WTC11 (cell line): ENCODE measurements around the gene RCBTB2. TPM values are rescaled to one million over a fixed set of nuclear protein-coding genes. Genes with fewer than 3 reads are reported as not detected.

Experiments used
- ATAC-seq: fragments of 200-7000 bp; cut with Tn5 transposase; 2 replicates; pipeline ENCODE4 v1.10.0; 2021; ENCODE audit warnings: mild to moderate bottlenecking, moderate library complexity
- CTCF ChIA-PET: fragments of 300-600 bp; sonication (Branson Sonifier 250); formaldehyde crosslinking; loops from one replicate; lab custom pipeline; 2021; ENCODE audit warnings: antibody characterized with exemption; lab: Charles Lee
- POLR2A ChIA-PET: fragments of 350-600 bp; sonication (Branson Sonifier 250); formaldehyde crosslinking; loops from one replicate; lab custom pipeline; 2021; ENCODE audit warnings: antibody characterized with exemption; lab: Charles Lee
- DNase-seq: peaks from one replicate; pipeline ENCODE4 v3.0.0; 2021; ENCODE audit warnings: low spot score
- H3K27ac Mint-ChIP-seq: 2 replicates; pipeline ENCODE4 v1.8.0; 2021; ENCODE audit warnings: mixed read lengths
- H3K27me3 Mint-ChIP-seq: 2 replicates; pipeline ENCODE4 v1.8.0; 2021; ENCODE audit warnings: low read depth, mild to moderate bottlenecking, moderate library complexity, mixed read lengths
- H3K36me3 Mint-ChIP-seq: 2 replicates; pipeline ENCODE4 v1.8.0; 2021; ENCODE audit warnings: mixed read lengths
- H3K4me1 Mint-ChIP-seq: 2 replicates; pipeline ENCODE4 v1.8.0; 2022; ENCODE audit warnings: mixed read lengths
- H3K4me3 Mint-ChIP-seq: 2 replicates; pipeline ENCODE4 v1.8.0; 2021; ENCODE audit warnings: mild to moderate bottlenecking, moderate library complexity, mixed read lengths
- H3K9me3 Mint-ChIP-seq: 2 replicates; pipeline ENCODE4 v1.8.0; 2021; ENCODE audit warnings: mixed read lengths
- AR ChIP-seq: fragments of 250-450 bp; sonication (Bioruptor Pico); IDR thresholded peaks from 2 replicates; pipeline ENCODE4 v1.9.0; 2021; ENCODE audit warnings: mild to moderate bottlenecking
- ATF2 ChIP-seq: sonication (generic); formaldehyde crosslinking; IDR thresholded peaks from 2 replicates; pipeline ENCODE4 v1.8.1; 2022; ENCODE audit warnings: low read depth, missing genetic modification reagents, borderline replicate concordance
- E2F4 ChIP-seq: sonication (generic); formaldehyde crosslinking; IDR thresholded peaks from 2 replicates; pipeline ENCODE4 v1.8.1; 2022; ENCODE audit warnings: low read depth, mild to moderate bottlenecking, moderate library complexity, missing genetic modification reagents, borderline replicate concordance
- ELF4 ChIP-seq: sonication (generic); formaldehyde crosslinking; IDR thresholded peaks from 2 replicates; pipeline ENCODE4 v1.8.1; 2022; ENCODE audit warnings: low read depth, mild to moderate bottlenecking, moderate library complexity, missing genetic modification reagents
- ERG ChIP-seq: fragments of 250-450 bp; sonication (Bioruptor Pico); IDR thresholded peaks from 2 replicates; pipeline ENCODE4 v1.8.0; 2021; ENCODE audit warnings: mild to moderate bottlenecking
- FOXP4 ChIP-seq: sonication (generic); formaldehyde crosslinking; IDR thresholded peaks from 2 replicates; pipeline ENCODE4 v1.8.0; 2022; ENCODE audit warnings: mild to moderate bottlenecking, missing genetic modification reagents
- GABPB1 ChIP-seq: sonication (generic); formaldehyde crosslinking; IDR thresholded peaks from 2 replicates; pipeline ENCODE4 v1.8.1; 2023; ENCODE audit warnings: mild to moderate bottlenecking, missing genetic modification reagents
- GTF2I ChIP-seq: fragments of 250-450 bp; sonication (Bioruptor Pico); conservative IDR thresholded peaks from 2 replicates; pipeline ENCODE4 v1.4.0; 2021; ENCODE audit warnings: mild to moderate bottlenecking
- KAT7 ChIP-seq: sonication (generic); formaldehyde crosslinking; IDR thresholded peaks from 2 replicates; pipeline ENCODE4 v1.8.1; 2023; ENCODE audit warnings: missing genetic modification reagents, mild to moderate bottlenecking, borderline replicate concordance
- MAX ChIP-seq: sonication (generic); formaldehyde crosslinking; IDR thresholded peaks from 2 replicates; pipeline ENCODE4 v1.8.0; 2022; ENCODE audit warnings: mild to moderate bottlenecking, missing genetic modification reagents
- OVOL2 ChIP-seq: fragments of 250-450 bp; sonication (Bioruptor Pico); IDR thresholded peaks from 2 replicates; pipeline ENCODE4 v1.9.0; 2021; ENCODE audit warnings: mild to moderate bottlenecking, borderline replicate concordance
- PRRX2 ChIP-seq: fragments of 250-450 bp; sonication (Bioruptor Pico); IDR thresholded peaks from 2 replicates; pipeline ENCODE4 v1.8.0; 2021; ENCODE audit warnings: mild to moderate bottlenecking
- SMAD4 ChIP-seq: sonication (generic); formaldehyde crosslinking; IDR thresholded peaks from 2 replicates; pipeline ENCODE4 v1.8.0; 2022; ENCODE audit warnings: mild to moderate bottlenecking, missing genetic modification reagents
- SP1 ChIP-seq: sonication (generic); formaldehyde crosslinking; conservative IDR thresholded peaks from 2 replicates; pipeline ENCODE4 v1.8.1; 2022; ENCODE audit warnings: missing genetic modification reagents
- TEAD1 ChIP-seq: sonication (generic); formaldehyde crosslinking; IDR thresholded peaks from 2 replicates; pipeline ENCODE4 v1.8.0; 2022; ENCODE audit warnings: mild to moderate bottlenecking, missing genetic modification reagents
- TEAD4 ChIP-seq: sonication (generic); formaldehyde crosslinking; IDR thresholded peaks from 2 replicates; pipeline ENCODE4 v1.8.0; 2022; ENCODE audit warnings: mild to moderate bottlenecking, missing genetic modification reagents
- USF1 ChIP-seq: sonication (generic); formaldehyde crosslinking; IDR thresholded peaks from 2 replicates; pipeline ENCODE4 v1.8.0; 2022; ENCODE audit warnings: mild to moderate bottlenecking, missing genetic modification reagents
- ZBTB43 ChIP-seq: sonication (generic); formaldehyde crosslinking; IDR thresholded peaks from 2 replicates; pipeline ENCODE4 v1.8.1; 2023; ENCODE audit warnings: mild to moderate bottlenecking, missing genetic modification reagents
- ZNF423 ChIP-seq: fragments of 250-450 bp; sonication (Bioruptor Pico); IDR thresholded peaks from 2 replicates; pipeline ENCODE4 v2.1.2; 2022; ENCODE audit warnings: mild to moderate bottlenecking, moderate library complexity
- ZNF512 ChIP-seq: sonication (generic); formaldehyde crosslinking; IDR thresholded peaks from 2 replicates; pipeline ENCODE4 v1.8.1; 2022; ENCODE audit warnings: missing genetic modification reagents, borderline replicate concordance
- ZNF671 ChIP-seq: fragments of 250-450 bp; sonication (Bioruptor Pico); IDR thresholded peaks from 2 replicates; pipeline ENCODE4 v1.8.0; 2021; ENCODE audit warnings: mild to moderate bottlenecking
- total RNA-seq: library from RNA; stranded (reverse); gene quantifications from 3 replicates; pipeline ENCODE4 v1.2.3, GENCODE V29; 2021

RCBTB2 gene
- total RNA-seq, 1 experiment from 2014 or later: 6.6 TPM

GRCh38 chr13:48505012-48505411, 27.9 kb downstream of the RCBTB2 start:
- peak; percentile 73 for ATAC-seq
- Mint-ChIP-seq H3K27me3 (no peaks in the 10 kb centered on the region), H3K9me3 (no peaks in the 10 kb centered on the region), H3K27ac (peak overlapping the region; percentile 64), H3K4me3 (no peak overlapping the region), H3K36me3 (no peaks in the 10 kb centered on the region), H3K4me1 (peaks cover 18% of the 10 kb centered on the region)
- ChIA-PET CTCF (interaction anchor here (0.8 to 1.6 kb wide), 12 partner anchors 13 to 377 kb away, joined by 3 to 11 read pairs (median 4); no protein-coding TSS in a partner anchor), POLR2A (interaction anchor here (1.5 kb wide), 1 partner anchor 8 kb away, joined by 5 read pairs; no protein-coding TSS in a partner anchor)
- TF ChIP-seq ZNF423: no peak
- no peak for TF ChIP-seq E2F4 (CRISPR knock-in tag)
- no peak for TF ChIP-seq OVOL2 (CRISPR knock-in tag)
- no peak for TF ChIP-seq TEAD1 (CRISPR knock-in tag)
- no peak for TF ChIP-seq AR (CRISPR knock-in tag)
- TF ChIP-seq SP1 (CRISPR knock-in tag): no peak
- TF ChIP-seq GTF2I (CRISPR knock-in tag): no peak
- TF ChIP-seq ZNF671 (CRISPR knock-in tag): no peak
- TF ChIP-seq ZBTB43 (CRISPR knock-in tag): no peak
- no peak for DNase-seq

GRCh38 chr13:48504606-48505005, 28.3 kb downstream of the RCBTB2 start:
- Mint-ChIP-seq H3K27ac (peak overlapping the region; percentile 15), H3K9me3 (no peaks in the 10 kb centered on the region), H3K27me3 (no peaks in the 10 kb centered on the region), H3K4me1 (peaks cover 16% of the 10 kb centered on the region), H3K36me3 (no peaks in the 10 kb centered on the region), H3K4me3 (no peak overlapping the region)
- DNase-seq (no peak), ATAC-seq (peak; percentile 73)
- ChIA-PET CTCF (interaction anchor here (0.8 to 1.6 kb wide), 12 partner anchors 13 to 377 kb away, joined by 3 to 11 read pairs (median 4); no protein-coding TSS in a partner anchor), POLR2A (interaction anchor here (1.5 kb wide), 1 partner anchor 8 kb away, joined by 5 read pairs; no protein-coding TSS in a partner anchor)
- TF ChIP-seq KAT7 (no peak), ATF2 (CRISPR knock-in tag) (no peak), TEAD4 (CRISPR knock-in tag) (no peak), ZNF512 (CRISPR knock-in tag) (no peak), ERG (CRISPR knock-in tag) (no peak), ELF4 (no peak), USF1 (CRISPR knock-in tag) (no peak), PRRX2 (no peak), SMAD4 (no peak), GABPB1 (CRISPR knock-in tag) (no peak), FOXP4 (CRISPR knock-in tag) (no peak), MAX (CRISPR knock-in tag) (no peak)
